Neural crest cell (in vitro differentiated cells): ENCODE measurements around the gene SKIC3. TPM values are rescaled to one million over a fixed set of nuclear protein-coding genes. Genes with fewer than 3 reads are reported as not detected.
A peak's percentile ranks its signal among the peaks of the same experiment; 100 is the strongest.

Source experiments
- DNase-seq: peaks from one replicate; pipeline ENCODE4 v3.0.0; 2021; ENCODE audit warnings: low read depth, mixed read lengths, low spot score
- H3K27ac Mint-ChIP-seq: one replicate; pipeline ENCODE4 v1.8.0; 2021; ENCODE audit warnings: mild to moderate bottlenecking, mixed read lengths; ENCODE audit not compliant: unreplicated experiment
- H3K27me3 Mint-ChIP-seq: 2 replicates; pipeline ENCODE4 v1.8.0; 2021; ENCODE audit warnings: low read depth, mild to moderate bottlenecking, mixed read lengths
- H3K36me3 Mint-ChIP-seq: 2 replicates; pipeline ENCODE4 v1.8.0; 2021; ENCODE audit warnings: low read depth, mild to moderate bottlenecking, mixed read lengths
- H3K4me1 Mint-ChIP-seq: 2 replicates; pipeline ENCODE4 v1.8.0; 2021; ENCODE audit warnings: mixed read lengths
- H3K4me3 Mint-ChIP-seq: one replicate; pipeline ENCODE4 v1.8.0; 2021; ENCODE audit warnings: mild to moderate bottlenecking, mixed read lengths
- H3K9me3 Mint-ChIP-seq: 2 replicates; pipeline ENCODE4 v1.8.0; 2021; ENCODE audit warnings: mixed read lengths
- total RNA-seq: library from RNA; stranded (reverse); gene quantifications from 2 replicates; pipeline ENCODE4 v1.2.1, GENCODE V29; 2021
- TF ChIP-seq, protein P1 (sequence below): fragments of 200-600 bp; sonication (generic); conservative IDR thresholded peaks from 2 replicates; pipeline ENCODE4 v1.5.0; 2021; ENCODE audit warnings: antibody characterized with exemption, mild to moderate bottlenecking

SKIC3 gene
- total RNA-seq, 1 donor from 2014 or later, result 77.0 TPM

DNA sequence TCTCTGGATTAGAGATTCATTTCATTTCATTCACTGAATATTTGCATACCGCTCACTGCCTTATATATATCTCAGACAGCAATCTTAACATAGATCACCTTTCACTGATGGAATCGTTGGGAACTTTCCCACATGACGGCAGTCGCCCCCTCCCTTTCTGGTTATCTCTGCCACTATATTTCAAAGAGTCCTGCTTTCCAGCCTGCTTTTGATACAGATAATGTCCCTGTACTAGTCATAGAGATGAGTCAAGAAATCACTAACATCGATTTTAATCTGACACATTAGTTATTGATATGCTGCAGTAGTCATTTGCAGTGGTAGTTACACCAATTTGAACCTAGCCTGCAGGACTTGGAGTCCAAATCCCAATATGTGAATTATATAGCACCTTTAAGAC, 8.6 kb upstream of the SKIC3 start:
- Mint-ChIP-seq H3K27ac (no peak overlapping the region), H3K4me3 (no peak overlapping the region), H3K27me3 (no peaks in the 10 kb centered on the region), H3K4me1 (no peaks in the 10 kb centered on the region), H3K9me3 (no peaks in the 10 kb centered on the region), H3K36me3 (no peaks in the 10 kb centered on the region)
- DNase-seq, result no peak
- TF ChIP-seq, protein P1, sequence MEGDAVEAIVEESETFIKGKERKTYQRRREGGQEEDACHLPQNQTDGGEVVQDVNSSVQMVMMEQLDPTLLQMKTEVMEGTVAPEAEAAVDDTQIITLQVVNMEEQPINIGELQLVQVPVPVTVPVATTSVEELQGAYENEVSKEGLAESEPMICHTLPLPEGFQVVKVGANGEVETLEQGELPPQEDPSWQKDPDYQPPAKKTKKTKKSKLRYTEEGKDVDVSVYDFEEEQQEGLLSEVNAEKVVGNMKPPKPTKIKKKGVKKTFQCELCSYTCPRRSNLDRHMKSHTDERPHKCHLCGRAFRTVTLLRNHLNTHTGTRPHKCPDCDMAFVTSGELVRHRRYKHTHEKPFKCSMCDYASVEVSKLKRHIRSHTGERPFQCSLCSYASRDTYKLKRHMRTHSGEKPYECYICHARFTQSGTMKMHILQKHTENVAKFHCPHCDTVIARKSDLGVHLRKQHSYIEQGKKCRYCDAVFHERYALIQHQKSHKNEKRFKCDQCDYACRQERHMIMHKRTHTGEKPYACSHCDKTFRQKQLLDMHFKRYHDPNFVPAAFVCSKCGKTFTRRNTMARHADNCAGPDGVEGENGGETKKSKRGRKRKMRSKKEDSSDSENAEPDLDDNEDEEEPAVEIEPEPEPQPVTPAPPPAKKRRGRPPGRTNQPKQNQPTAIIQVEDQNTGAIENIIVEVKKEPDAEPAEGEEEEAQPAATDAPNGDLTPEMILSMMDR, result no peak

DNA sequence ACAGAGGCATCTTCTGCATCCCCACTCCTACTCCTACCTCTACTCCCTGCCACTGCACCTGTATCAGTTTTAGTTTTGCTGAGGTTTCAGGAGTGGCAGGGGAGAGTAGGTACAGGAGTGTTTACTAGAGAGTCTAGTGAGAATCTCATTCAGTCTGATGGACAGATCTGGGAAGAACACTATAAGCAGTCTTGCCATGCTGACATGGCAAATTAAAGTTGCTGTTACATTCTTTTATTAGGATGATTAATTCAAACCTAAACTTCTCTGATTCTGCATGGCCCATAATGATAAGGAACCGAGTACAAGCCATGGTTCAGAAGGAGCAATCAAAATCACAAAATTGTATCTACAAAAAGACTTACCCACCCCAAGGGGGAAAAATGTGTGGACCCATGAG, 7.5 kb upstream of the SKIC3 start:
- H3K4me3 Mint-ChIP-seq, result no peak overlapping the region

DNA sequence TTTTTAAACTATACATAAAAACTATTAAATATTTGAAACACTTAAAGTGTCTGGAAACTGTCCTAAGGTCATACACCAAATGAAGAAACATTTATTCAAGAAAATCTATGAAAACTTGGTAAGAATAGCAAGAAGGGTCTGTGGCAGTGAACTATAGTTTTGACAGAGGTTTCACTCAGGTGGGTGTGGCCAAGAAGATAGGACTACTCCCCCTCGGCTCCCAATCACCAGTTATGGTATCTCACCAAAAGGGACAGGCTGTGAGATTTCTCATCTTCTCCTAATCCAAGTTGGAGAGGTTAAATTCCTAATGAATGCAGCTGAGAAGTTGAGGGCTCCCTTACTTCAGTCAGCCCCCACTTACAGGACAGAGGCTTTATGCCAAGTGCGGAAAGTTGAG, 3.1 kb upstream of the SKIC3 start:
- Mint-ChIP-seq H3K36me3 (no peaks in the 10 kb centered on the region), H3K27ac (no peak overlapping the region), H3K4me1 (peaks cover 26% of the 10 kb centered on the region), H3K4me3 (peak overlapping the region; percentile 42), H3K9me3 (no peaks in the 10 kb centered on the region), H3K27me3 (no peaks in the 10 kb centered on the region)
- TF ChIP-seq, protein P1, result no peak
- DNase-seq, result no peak

More for the DNA sequence above, 7.5 kb upstream of the SKIC3 start:
- no peaks in the 10 kb centered on the region for H3K27me3 Mint-ChIP-seq
- H3K27ac Mint-ChIP-seq, result no peak overlapping the region
- H3K36me3 Mint-ChIP-seq, result no peaks in the 10 kb centered on the region
- H3K4me1 Mint-ChIP-seq, result no peaks in the 10 kb centered on the region
- no peaks in the 10 kb centered on the region for H3K9me3 Mint-ChIP-seq
- TF ChIP-seq, protein P1, result no peak
- no peak for DNase-seq

DNA sequence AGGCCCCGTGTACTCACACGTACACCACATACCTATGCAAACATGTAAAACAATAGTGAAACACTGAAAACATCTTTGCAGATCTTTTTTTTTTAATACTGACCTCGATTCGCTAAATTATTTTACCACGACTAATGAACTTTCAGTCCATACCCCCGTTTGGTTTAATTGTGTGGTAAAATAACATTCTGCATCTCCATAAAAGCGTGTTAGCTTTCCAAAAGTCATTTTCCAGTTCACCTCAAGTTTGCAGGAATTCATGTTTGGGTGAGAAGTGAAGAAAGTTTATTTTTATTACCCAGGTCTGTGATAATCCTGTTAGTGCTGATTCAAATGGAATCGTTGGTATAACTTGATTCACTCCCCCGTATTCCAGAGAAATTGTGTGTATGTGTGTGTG, 776 bp upstream of the SKIC3 start:
- no peaks in the 10 kb centered on the region for H3K27me3 Mint-ChIP-seq
- peak overlapping the region; percentile 96 for H3K4me3 Mint-ChIP-seq
- no peaks in the 10 kb centered on the region for H3K9me3 Mint-ChIP-seq
- no peak for DNase-seq
- TF ChIP-seq, protein P1, result no peak
- H3K36me3 Mint-ChIP-seq, result peaks cover 3% of the 10 kb centered on the region
- H3K4me1 Mint-ChIP-seq, result peaks cover 34% of the 10 kb centered on the region
- peak overlapping the region; percentile 58 for H3K27ac Mint-ChIP-seq

DNA sequence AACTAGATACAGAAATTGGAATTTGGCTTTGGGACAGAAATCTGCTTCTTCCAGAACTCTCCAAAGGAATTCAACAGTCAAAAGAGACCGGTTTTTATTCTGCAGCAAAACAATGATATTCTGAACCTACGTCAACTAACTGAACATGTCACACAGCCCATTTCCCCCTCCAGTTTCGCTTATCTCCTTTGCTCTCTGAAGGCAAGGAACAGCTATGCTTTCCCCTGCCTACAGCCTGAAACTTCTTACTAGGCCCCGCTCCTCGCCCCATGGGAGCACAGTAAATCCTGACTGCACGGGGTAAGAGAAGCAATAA, 488 bp downstream of the SKIC3 start:
- peak overlapping the region; percentile 79 for H3K27ac Mint-ChIP-seq
- peaks cover 3% of the 10 kb centered on the region for H3K36me3 Mint-ChIP-seq
- no peaks in the 10 kb centered on the region for H3K27me3 Mint-ChIP-seq
- peaks cover 34% of the 10 kb centered on the region for H3K4me1 Mint-ChIP-seq
- H3K4me3 Mint-ChIP-seq, result peak overlapping the region; percentile 96
- H3K9me3 Mint-ChIP-seq, result no peaks in the 10 kb centered on the region
- DNase-seq, result no peak
- TF ChIP-seq, protein P1, result no peak

DNA sequence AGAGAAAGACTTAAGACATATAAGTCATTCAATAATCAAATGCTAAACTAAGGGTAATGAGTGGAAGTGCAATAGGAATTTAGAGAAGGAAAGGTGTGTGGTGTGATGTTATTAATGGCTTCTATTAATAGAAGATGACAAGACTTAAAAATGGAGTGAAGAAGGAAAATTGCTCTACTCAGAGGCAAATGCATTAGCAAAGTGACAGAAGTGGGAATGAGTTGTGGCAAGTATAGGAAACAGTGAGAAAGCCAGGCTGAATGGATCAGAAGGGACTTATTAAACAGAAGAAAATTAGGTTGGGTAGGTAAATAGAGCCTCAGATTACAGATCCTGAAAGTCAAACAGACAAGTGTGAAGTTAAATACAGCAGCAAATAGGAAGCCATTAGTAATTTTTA, 5.7 kb downstream of the SKIC3 start:
- peaks cover 3% of the 10 kb centered on the region for H3K36me3 Mint-ChIP-seq
- H3K4me3 Mint-ChIP-seq, result no peak overlapping the region
- H3K4me1 Mint-ChIP-seq, result peaks cover 12% of the 10 kb centered on the region
- DNase-seq, result no peak
- H3K9me3 Mint-ChIP-seq, result no peaks in the 10 kb centered on the region
- H3K27ac Mint-ChIP-seq, result no peak overlapping the region
- TF ChIP-seq, protein P1, result no peak
- H3K27me3 Mint-ChIP-seq, result no peaks in the 10 kb centered on the region
